GM18505 (cell line): ENCODE results near the gene UBALD1.

Experiments
- ATAC-seq: cut with Tn5 transposase; IDR thresholded peaks from one replicate; pipeline ENCODE4 v1.9.1; 2021; ENCODE audit not compliant: unreplicated experiment
- POLR2A ChIP-seq: IDR thresholded peaks from 4 replicates; pipeline ENCODE4 v1.6.1; 2011; ENCODE audit warnings: borderline replicate concordance; ENCODE audit not compliant: insufficient read depth, insufficient read length; ENCODE audit errors: extremely low read depth

Gene UBALD1

GRCh38 chr16:4570086-4570485, 44.6 kb downstream of the UBALD1 start:
- no peak for ATAC-seq
- no peak for TF ChIP-seq POLR2A

- TF ChIP-seq POLR2A: no peak
- ATAC-seq: no peak
Measured at GRCh38 chr16:4566144-4566543, 48.5 kb downstream of the UBALD1 start.

GRCh38 chr16:4564661-4565267, 49.9 kb downstream of the UBALD1 start:
- no peak for TF ChIP-seq POLR2A
- ATAC-seq: no peak

GRCh38 chr16:4561596-4561995, 53.1 kb downstream of the UBALD1 start:
- TF ChIP-seq POLR2A: no peak
- ATAC-seq: no peak
